Mucosa of descending colon (tissue), 3 donors: ENCODE results near the gene ITGB1BP2. TPM values are rescaled to one million over a fixed set of nuclear protein-coding genes. Genes with fewer than 3 reads are reported as not detected.
A peak's percentile ranks its signal among the peaks of the same experiment; 100 is the strongest.

Experiments used
- ATAC-seq: fragments of 200-7000 bp; cut with Tn5 transposase; one replicate; pipeline ENCODE4 v1.9.1; 2020; ENCODE audit warnings: mild to moderate bottlenecking, moderate library complexity
- DNase-seq, 3 donors: peaks; one replicate each; pipeline ENCODE4 v3.0.0-alpha.2; 2020
- H3K36me3 ChIP-seq: fragments of 200-600 bp; one replicate; pipeline ENCODE4 v1.8.0; 2021; ENCODE audit warnings: low read depth, mild to moderate bottlenecking
- H3K4me1 ChIP-seq: fragments of 200-600 bp; one replicate; pipeline ENCODE4 v1.8.0; 2021; ENCODE audit warnings: low read depth, mild to moderate bottlenecking
- H3K4me3 ChIP-seq: fragments of 200-600 bp; one replicate; pipeline ENCODE4 v1.8.0; 2021; ENCODE audit warnings: mild to moderate bottlenecking
- H3K9me3 ChIP-seq: fragments of 200-600 bp; one replicate; pipeline ENCODE4 v1.8.0; 2021; ENCODE audit warnings: mild to moderate bottlenecking
- intact Hi-C, 2 donors: fragments of 100-400 bp; cut with DNase I in 1 of 2; cut with micrococcal nuclease in 1 of 2; formaldehyde crosslinking; loops; one replicate each; pipeline versions ENCODE4 v1.11.0 to v1.11.1; 2022; cut with DNase I, micrococcal nuclease
- long read RNA-seq, 2 donors: library from polyadenylated mRNA; unstranded; transcript quantifications; one replicate each; pipeline ENCODE4 v2.0.0, GENCODE V29; 2019 to 2021
- total RNA-seq, 3 donors: library from RNA; stranded (reverse); fragmentation: NEBNext Ultra II Directional in 2 of 3; extraction: Animal tissue kit (Norgen Biotek cat#: 25700) in 2 of 3; gene quantifications; one replicate each; pipeline versions ENCODE4 v1.2.1 to v1.2.4, GENCODE V29; 2021 to 2023
- TF ChIP-seq, protein P1 (sequence below): fragments of 200-600 bp; IDR thresholded peaks from one replicate; pipeline ENCODE4 v1.8.0; 2022; ENCODE audit warnings: antibody characterized with exemption, mild to moderate bottlenecking
- donor health status: DM: no; HTN: no; CAD: no; lungs with moderate emphysema.
- donor health status: DM: no; HTN: no; CAD: no.
- donor health status: DM: no; HTN: yes; CAD: no.

ITGB1BP2 gene
- total RNA-seq: 1 to 10 TPM; 1.3 to 5.9 (median 1.6) TPM
- long read RNA-seq, donor 1, partial matches to known transcripts: 0 of 1 reads
- long read RNA-seq, donor 1, other reads (novel, unspliced or antisense): 0 of 1 reads
- long read RNA-seq, donor 2: 0 reads

DNA sequence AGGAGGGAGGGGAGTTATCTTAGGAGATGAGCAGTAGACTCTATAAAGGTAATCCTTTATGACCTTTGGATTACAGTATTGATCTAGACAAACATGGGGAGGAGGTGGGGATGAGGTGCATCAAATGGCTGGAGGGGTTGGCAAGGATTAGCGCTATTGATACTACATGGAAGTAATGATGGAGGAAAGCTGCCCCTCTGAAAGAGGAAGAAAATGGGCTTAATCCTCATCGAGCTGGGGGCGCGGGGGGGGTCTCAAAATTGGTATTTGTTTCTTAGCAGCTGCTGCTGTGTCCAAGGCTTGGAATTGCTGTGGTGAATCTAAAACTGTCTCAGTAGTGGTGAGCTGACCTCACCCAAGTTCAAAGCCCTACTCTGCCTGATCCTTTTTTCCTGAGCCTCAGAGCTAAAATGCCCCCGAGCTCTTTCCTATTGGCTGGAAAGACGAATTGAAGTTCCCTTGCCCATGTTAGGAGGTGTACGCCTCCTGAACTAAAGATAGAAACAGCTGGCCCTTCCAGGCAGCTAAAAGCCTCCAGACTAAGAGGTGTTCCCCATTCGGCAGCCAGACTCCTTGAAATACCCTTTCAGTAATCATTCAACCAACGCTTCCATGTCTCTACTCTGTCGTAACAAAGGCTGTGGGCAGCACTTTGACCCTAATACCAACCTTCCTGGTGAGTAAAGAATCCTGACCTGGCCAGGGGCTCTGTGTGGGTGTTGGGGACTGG, at the start of gene ITGB1BP2:
Gene ITGB1BP2 (plus strand): TSS at position 556 of the 730 bp plus-strand sequence. CDS start 57 bp downstream, at position 613.
- Histone ChIP-seq H3K36me3 (no peaks in the 10 kb centered on the region), H3K9me3 (no peaks in the 10 kb centered on the region), H3K4me1 (no peaks in the 10 kb centered on the region), H3K4me3 (no peak within 1 kb of the TSS)
- ATAC-seq (no peak), DNase-seq (no peak)
- TF ChIP-seq, protein P1, sequence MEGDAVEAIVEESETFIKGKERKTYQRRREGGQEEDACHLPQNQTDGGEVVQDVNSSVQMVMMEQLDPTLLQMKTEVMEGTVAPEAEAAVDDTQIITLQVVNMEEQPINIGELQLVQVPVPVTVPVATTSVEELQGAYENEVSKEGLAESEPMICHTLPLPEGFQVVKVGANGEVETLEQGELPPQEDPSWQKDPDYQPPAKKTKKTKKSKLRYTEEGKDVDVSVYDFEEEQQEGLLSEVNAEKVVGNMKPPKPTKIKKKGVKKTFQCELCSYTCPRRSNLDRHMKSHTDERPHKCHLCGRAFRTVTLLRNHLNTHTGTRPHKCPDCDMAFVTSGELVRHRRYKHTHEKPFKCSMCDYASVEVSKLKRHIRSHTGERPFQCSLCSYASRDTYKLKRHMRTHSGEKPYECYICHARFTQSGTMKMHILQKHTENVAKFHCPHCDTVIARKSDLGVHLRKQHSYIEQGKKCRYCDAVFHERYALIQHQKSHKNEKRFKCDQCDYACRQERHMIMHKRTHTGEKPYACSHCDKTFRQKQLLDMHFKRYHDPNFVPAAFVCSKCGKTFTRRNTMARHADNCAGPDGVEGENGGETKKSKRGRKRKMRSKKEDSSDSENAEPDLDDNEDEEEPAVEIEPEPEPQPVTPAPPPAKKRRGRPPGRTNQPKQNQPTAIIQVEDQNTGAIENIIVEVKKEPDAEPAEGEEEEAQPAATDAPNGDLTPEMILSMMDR: no peak
- intact Hi-C loops: no loop called here

DNA sequence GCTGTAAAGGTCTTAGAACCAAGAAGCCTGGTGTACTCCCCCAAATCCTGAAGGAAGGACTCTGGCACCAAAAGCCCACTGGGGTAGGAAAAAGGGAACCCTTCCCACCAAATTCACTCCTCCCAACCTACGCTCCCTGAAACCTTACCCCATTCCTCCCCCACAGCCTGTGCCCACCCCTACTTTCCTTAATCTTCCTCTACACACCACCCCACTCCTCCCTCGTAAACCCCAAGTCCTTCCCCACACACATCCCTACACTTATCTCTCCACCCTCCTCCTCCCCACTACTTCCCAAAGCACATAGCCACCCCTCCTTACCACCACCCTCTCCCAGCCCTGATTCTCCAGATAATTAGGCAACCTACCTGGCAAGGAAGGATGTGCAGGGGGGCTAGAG, 49.3 kb upstream of the ITGB1BP2 start:
- intact Hi-C loops: no loop called here
- no peak overlapping the region for H3K4me3 ChIP-seq

DNA sequence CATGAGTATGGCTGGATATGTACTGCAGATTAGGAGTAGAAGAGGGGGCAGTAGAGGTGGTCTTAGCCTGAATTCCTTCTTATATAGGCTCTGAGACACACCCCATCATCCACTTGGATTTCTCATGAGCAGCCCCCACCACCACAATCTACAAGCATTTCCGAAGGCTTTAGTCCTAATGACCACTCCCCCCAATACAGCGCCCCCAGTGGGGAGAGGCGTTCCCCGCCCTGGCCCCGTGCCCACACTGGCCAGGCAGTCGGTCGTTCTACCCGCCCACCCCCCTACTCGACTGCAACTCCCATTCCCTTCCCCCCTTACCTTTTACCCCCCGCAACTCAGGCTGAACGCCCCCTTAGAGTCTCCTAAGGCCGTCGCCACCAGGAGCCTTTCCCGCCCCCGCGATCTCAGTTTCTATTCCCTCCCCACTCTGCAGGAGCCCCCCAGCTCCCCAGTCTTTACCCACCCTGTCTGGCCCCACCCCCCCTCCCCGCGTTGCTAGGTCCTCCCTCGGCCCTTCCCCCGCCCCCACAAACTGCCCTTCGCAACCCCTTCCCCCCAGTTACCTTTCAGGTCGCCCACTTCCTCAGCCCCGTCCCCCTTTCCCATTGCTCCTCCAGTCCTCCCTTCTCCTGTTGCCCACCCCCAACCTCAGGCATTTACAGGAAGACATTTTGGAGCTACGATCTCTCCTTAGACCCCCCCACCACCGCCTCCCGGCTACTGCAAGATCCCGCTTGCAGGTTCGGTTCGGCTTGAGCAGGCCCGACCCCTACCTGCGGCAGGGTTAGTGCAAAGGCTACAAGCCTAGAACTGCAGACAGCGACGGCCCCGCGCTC, 48.1 kb upstream of the ITGB1BP2 start:
- DNase-seq: peak in 2 of 3 donors; percentile 35 to 67
- Histone ChIP-seq H3K4me1 (no peaks in the 10 kb centered on the region), H3K4me3 (peak overlapping the region; percentile 24), H3K36me3 (no peaks in the 10 kb centered on the region), H3K9me3 (no peaks in the 10 kb centered on the region)
- TF ChIP-seq, protein P1: no peak
- ATAC-seq: no peak
- intact Hi-C loops: no loop called here

More for the DNA sequence above, 49.3 kb upstream of the ITGB1BP2 start:
- Histone ChIP-seq H3K4me1 (no peaks in the 10 kb centered on the region), H3K9me3 (no peaks in the 10 kb centered on the region), H3K36me3 (no peaks in the 10 kb centered on the region)
- no peak for ATAC-seq
- TF ChIP-seq, protein P1: no peak
- no peak for DNase-seq

DNA sequence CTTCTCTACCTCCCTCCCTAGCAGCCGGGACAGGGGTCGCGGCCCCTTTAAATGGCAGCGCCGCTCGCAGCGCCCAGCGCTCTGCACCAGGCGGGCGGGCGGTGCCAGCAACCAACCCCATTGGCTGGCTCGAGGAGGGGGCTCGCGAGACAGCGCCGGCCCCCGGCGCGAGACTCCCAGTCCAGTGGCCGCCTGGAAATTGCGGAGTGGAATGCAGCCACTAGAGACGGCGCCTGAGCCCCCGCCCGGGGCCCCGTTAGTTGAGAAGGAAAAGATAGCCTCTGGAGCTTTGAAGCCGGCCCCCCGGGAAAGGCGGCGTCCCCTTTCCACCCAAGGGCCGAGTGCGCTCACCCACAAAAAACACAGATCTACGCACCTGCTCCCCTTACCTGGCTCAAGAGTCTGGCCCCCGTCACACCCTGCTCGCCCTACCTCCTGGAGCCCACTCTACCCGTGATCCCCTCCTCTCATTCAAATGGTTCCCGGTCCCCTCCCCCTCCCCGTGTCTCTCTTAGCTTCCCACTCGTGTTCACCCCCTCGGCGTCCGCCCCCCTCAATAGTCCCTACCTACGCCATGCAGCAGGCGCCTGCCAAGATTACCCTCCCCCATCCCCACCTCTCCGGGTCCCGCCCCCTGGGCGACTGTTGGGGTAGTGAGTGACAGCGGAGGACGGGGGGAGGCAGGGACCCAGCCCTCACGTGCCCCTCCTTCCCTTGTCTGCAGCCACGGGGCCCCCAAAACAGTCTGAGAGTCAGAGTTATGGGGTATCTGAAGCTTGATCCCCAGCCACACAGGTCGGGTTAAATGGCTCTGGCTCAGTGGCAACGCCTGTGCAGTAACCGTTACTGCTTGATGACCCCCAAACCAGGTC, 47.2 kb upstream of the ITGB1BP2 start, which contains the start of gene ZMYM3:
Gene ZMYM3 (minus strand): TSS at position 49 of the 872 bp plus-strand sequence. CDS start 885 bp downstream, outside the sequence.
- Histone ChIP-seq H3K36me3 (no peaks in the 10 kb centered on the region), H3K9me3 (no peaks in the 10 kb centered on the region), H3K4me3 (peak within 1 kb of the TSS; percentile 24), H3K4me1 (no peaks in the 10 kb centered on the region)
- ATAC-seq (peak; percentile 93), DNase-seq (peak; percentile 84 to 89 (median 89))
- intact Hi-C loops: no loop called here
- TF ChIP-seq, protein P1: no peak

DNA sequence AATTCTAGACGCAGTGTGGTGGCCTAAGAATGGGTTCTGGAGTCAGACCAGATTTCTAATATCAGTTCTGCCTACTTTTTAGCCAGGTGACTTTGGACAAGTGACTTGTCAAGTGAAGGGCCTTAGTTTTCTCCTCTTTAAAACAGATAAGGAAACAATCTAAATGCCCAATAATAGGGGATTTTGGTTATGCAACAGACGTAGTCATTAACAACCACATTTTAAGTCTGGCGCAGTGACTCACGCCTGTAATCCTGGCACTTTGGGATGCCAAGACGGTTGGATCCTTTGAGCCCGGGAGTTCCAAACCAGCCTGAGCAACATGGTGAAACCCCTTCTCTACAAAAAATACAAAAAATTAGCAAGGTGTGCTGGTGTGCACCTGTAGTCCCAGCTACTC, 45.5 kb upstream of the ITGB1BP2 start:
- TF ChIP-seq, protein P1: no peak
- intact Hi-C loops: no loop called here
- no peaks in the 10 kb centered on the region for H3K4me1 ChIP-seq
- no peak for ATAC-seq
- DNase-seq: no peak
- H3K4me3 ChIP-seq: no peak overlapping the region
- H3K9me3 ChIP-seq: no peaks in the 10 kb centered on the region
- H3K36me3 ChIP-seq: no peaks in the 10 kb centered on the region
